Measurements from ENCODE around the gene RHBDD2.

DNA sequence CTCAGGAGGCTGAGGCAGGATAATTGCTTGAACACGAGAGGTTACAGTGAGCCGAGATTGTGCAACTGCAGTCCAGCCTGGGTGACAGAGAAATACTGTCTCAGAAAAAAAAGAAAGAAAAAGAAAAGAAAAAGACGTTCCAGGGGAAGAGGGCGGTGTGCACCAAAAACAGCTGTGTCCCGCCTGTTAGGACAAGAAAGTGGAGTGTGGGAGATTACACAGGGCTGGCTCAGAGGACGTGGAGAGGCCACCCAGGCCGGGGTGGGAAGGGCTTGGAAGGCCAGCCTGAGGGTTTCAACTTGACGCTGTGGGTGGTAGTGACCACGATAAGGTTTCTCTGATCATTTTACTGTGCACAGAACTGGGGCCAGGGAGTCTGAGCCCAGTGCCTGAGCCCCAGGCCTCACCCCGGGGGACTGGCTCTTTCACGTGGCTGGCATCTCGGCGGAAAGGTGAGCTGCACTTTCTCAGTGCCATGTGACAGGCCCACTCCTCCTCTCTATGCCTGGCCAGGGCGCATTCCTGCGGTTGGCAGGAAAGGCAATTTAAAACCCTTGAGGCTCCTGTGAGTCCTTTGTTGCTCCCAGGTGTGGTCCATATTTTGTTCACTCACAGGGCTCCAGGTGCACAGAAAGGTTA is 13.9 kb downstream of the RHBDD2 start:
- TF ChIP-seq RAD21 (IDR thresholded peaks at IDR 0.05): no peak
- no peak for TF ChIP-seq YY1 (IDR thresholded peaks at IDR 0.05)
- TF ChIP-seq, protein P1, sequence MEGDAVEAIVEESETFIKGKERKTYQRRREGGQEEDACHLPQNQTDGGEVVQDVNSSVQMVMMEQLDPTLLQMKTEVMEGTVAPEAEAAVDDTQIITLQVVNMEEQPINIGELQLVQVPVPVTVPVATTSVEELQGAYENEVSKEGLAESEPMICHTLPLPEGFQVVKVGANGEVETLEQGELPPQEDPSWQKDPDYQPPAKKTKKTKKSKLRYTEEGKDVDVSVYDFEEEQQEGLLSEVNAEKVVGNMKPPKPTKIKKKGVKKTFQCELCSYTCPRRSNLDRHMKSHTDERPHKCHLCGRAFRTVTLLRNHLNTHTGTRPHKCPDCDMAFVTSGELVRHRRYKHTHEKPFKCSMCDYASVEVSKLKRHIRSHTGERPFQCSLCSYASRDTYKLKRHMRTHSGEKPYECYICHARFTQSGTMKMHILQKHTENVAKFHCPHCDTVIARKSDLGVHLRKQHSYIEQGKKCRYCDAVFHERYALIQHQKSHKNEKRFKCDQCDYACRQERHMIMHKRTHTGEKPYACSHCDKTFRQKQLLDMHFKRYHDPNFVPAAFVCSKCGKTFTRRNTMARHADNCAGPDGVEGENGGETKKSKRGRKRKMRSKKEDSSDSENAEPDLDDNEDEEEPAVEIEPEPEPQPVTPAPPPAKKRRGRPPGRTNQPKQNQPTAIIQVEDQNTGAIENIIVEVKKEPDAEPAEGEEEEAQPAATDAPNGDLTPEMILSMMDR (IDR thresholded peaks at IDR 0.05; ENCODE audit: low read depth, low read length, missing input control): no peak
- TF ChIP-seq GABPA (IDR thresholded peaks at IDR 0.05 in 1 of 2, conservative IDR thresholded peaks at IDR 0.05 in 1 of 2): no peak
- TF ChIP-seq, protein P2, sequence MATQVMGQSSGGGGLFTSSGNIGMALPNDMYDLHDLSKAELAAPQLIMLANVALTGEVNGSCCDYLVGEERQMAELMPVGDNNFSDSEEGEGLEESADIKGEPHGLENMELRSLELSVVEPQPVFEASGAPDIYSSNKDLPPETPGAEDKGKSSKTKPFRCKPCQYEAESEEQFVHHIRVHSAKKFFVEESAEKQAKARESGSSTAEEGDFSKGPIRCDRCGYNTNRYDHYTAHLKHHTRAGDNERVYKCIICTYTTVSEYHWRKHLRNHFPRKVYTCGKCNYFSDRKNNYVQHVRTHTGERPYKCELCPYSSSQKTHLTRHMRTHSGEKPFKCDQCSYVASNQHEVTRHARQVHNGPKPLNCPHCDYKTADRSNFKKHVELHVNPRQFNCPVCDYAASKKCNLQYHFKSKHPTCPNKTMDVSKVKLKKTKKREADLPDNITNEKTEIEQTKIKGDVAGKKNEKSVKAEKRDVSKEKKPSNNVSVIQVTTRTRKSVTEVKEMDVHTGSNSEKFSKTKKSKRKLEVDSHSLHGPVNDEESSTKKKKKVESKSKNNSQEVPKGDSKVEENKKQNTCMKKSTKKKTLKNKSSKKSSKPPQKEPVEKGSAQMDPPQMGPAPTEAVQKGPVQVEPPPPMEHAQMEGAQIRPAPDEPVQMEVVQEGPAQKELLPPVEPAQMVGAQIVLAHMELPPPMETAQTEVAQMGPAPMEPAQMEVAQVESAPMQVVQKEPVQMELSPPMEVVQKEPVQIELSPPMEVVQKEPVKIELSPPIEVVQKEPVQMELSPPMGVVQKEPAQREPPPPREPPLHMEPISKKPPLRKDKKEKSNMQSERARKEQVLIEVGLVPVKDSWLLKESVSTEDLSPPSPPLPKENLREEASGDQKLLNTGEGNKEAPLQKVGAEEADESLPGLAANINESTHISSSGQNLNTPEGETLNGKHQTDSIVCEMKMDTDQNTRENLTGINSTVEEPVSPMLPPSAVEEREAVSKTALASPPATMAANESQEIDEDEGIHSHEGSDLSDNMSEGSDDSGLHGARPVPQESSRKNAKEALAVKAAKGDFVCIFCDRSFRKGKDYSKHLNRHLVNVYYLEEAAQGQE (IDR thresholded peaks at IDR 0.05): no peak
- TF ChIP-seq, protein P3, sequence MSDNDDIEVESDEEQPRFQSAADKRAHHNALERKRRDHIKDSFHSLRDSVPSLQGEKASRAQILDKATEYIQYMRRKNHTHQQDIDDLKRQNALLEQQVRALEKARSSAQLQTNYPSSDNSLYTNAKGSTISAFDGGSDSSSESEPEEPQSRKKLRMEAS (IDR thresholded peaks at IDR 0.05): no peak
- no peak for TF ChIP-seq EGR1 (IDR thresholded peaks at IDR 0.05; ENCODE audit: low read depth in 2 of 2)
- peak; percentile 34 for TF ChIP-seq NR2F2 (IDR thresholded peaks at IDR 0.05)
- no peak for TF ChIP-seq JUND (IDR thresholded peaks at IDR 0.05)
- TF ChIP-seq, protein P4, sequence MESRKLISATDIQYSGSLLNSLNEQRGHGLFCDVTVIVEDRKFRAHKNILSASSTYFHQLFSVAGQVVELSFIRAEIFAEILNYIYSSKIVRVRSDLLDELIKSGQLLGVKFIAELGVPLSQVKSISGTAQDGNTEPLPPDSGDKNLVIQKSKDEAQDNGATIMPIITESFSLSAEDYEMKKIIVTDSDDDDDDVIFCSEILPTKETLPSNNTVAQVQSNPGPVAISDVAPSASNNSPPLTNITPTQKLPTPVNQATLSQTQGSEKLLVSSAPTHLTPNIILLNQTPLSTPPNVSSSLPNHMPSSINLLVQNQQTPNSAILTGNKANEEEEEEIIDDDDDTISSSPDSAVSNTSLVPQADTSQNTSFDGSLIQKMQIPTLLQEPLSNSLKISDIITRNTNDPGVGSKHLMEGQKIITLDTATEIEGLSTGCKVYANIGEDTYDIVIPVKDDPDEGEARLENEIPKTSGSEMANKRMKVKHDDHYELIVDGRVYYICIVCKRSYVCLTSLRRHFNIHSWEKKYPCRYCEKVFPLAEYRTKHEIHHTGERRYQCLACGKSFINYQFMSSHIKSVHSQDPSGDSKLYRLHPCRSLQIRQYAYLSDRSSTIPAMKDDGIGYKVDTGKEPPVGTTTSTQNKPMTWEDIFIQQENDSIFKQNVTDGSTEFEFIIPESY (IDR thresholded peaks at IDR 0.05): no peak
- TF ChIP-seq SP1 (IDR thresholded peaks at IDR 0.05): no peak

Data from liver (tissue), 3 donors.